ENCODE measurements around the gene OXSR1. TPM values are rescaled to one million over a fixed set of nuclear protein-coding genes. Genes with fewer than 3 reads are reported as not detected.

OXSR1 gene
- total and polyA plus RNA-seq, 2 experiments from 2014 or later, result 16.0 to 41.1 TPM

- H3K36me3 Mint-ChIP-seq (ENCODE audit: low read depth), result peaks cover 24% of the 10 kb centered on the region
- peaks cover 10% of the 10 kb centered on the region; the same call in 1 of the 2 replicates for H3K79me2 ChIP-seq (replicated peaks; ENCODE audit: insufficient read depth)
- no peak overlapping the region for H3K27ac Mint-ChIP-seq
- TF ChIP-seq ZNF462 (CRISPR knock-in tag; IDR thresholded peaks at IDR 0.05), result no peak
- TF ChIP-seq STAT1 (IDR thresholded peaks at IDR 0.05; ENCODE audit: unreplicated experiment), result no peak
- no peak for TF ChIP-seq EZH2phosphoT487 (IDR thresholded peaks at IDR 0.05; ENCODE audit: unreplicated experiment)
- no peak for TF ChIP-seq NANOG (IDR thresholded peaks at IDR 0.05; ENCODE audit: borderline replicate concordance)
- TF ChIP-seq CTCF (conservative IDR thresholded peaks at IDR 0.05; ENCODE audit: low read depth in 2 of 2), result no peak
- TF ChIP-seq CREB1 (CRISPR knock-in tag; IDR thresholded peaks at IDR 0.05; ENCODE audit: low read depth), result no peak
- TF ChIP-seq REST (IDR thresholded peaks at IDR 0.05; ENCODE audit: unreplicated experiment), result no peak
- no peak for TF ChIP-seq POLR2AphosphoS5 (IDR thresholded peaks at IDR 0.05; ENCODE audit: low read depth)
- no peak for TF ChIP-seq JUNB (IDR thresholded peaks at IDR 0.05; ENCODE audit: unreplicated experiment)
- no peak for TF ChIP-seq ZNF114 (CRISPR knock-in tag; IDR thresholded peaks at IDR 0.05)
- no peaks in the 10 kb centered on the region for H3K36me3 ChIP-seq (ENCODE audit: insufficient read depth)
- no peaks in the 10 kb centered on the region for H4K20me1 ChIP-seq (replicated peaks; ENCODE audit: insufficient read depth)
- ATAC-seq (no peak), DNase-seq (ENCODE audit: low spot score) (no peak)
- H3K9me3 Mint-ChIP-seq, result peaks cover 6% of the 10 kb centered on the region
- H3K27me3 Mint-ChIP-seq (ENCODE audit: insufficient read depth, low read depth, poor library complexity), result peaks cover 20% of the 10 kb centered on the region
- H2AFZ ChIP-seq, result no peak overlapping the region
- peaks cover 9% of the 10 kb centered on the region for H3F3A ChIP-seq (replicated peaks; ENCODE audit: low read depth)
- no peaks in the 10 kb centered on the region for H3K27me3 ChIP-seq (ENCODE audit: insufficient read depth)
- no peak overlapping the region for H3K4me3 Mint-ChIP-seq
- H3K4me1 Mint-ChIP-seq, result peaks cover 21% of the 10 kb centered on the region
- H3K27ac ChIP-seq (ENCODE audit: low read depth), result no peak overlapping the region
- H3K4me3 ChIP-seq, result no peak overlapping the region
- peaks cover 15% of the 10 kb centered on the region for H3K4me1 ChIP-seq (ENCODE audit: insufficient read depth)
- no peak overlapping the region for H3K4me2 ChIP-seq
- H3K9me2 ChIP-seq (ENCODE audit: insufficient read depth), result no peaks in the 10 kb centered on the region
These were observed 23.4 kb upstream of the OXSR1 start for GRCh38 chr3:38141952-38142273.
